HG03432 (cell line): Measurements from ENCODE around the gene CD164.
"Not testable (repeated sequence)": the region's sequence is repeated elsewhere in the genome, so short reads cannot be mapped to it uniquely, and the experiment has no call there.

ENCODE experiments used
- ATAC-seq: cut with Tn5 transposase; IDR thresholded peaks from one replicate; pipeline ENCODE4 v1.9.1; 2021; ENCODE audit warnings: mild to moderate bottlenecking, moderate library complexity; ENCODE audit not compliant: unreplicated experiment

The CD164 gene

DNA sequence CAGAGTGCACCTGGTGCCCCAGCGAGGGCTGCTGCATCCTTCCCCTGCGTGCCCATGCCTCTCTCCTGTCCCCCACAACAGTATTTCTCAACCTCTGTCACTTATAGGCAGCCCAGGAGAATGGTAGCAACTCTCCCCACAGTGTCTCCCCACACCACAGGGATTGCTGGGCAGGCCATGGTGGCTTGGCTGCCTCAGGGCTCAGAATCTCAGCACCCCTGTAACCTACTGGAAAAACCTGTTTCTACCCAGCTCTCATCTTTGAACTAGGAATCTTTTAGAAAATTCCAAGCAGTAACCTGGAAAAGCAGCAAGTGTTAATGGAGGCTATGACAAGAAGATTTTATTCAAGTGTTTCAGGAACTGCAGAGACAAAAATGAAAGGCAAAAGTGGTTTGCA, 38.0 kb downstream of the CD164 start:
- no peak for ATAC-seq

GRCh38 chr6:109343518-109343917, 38.7 kb downstream of the CD164 start:
- ATAC-seq: no peak

GRCh38 chr6:109342911-109343310, 39.4 kb downstream of the CD164 start:
- no peak for ATAC-seq

DNA sequence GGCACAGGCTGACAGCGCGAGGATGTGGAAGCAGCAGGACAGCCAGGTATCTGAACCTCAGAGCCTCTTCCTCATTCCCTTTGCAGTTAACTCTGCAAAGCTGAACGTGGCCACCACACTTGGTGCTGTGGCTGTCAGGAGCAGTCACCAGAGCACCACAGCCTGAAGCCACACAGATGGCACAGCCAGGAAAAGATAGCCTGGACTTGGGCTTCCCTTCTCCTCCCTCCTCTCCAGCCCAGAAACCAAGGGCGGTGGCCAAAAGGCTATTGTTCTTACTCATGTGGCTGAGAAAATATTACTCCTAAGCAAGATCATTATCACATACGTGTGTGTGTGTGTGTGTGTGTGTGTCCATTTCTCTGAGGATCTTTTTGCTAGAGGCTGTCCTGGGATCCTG, 39.8 kb downstream of the CD164 start:
- no peak for ATAC-seq

- ATAC-seq: no peak
Observed at GRCh38 chr6:109340811-109341210, 41.5 kb downstream of the CD164 start.

DNA sequence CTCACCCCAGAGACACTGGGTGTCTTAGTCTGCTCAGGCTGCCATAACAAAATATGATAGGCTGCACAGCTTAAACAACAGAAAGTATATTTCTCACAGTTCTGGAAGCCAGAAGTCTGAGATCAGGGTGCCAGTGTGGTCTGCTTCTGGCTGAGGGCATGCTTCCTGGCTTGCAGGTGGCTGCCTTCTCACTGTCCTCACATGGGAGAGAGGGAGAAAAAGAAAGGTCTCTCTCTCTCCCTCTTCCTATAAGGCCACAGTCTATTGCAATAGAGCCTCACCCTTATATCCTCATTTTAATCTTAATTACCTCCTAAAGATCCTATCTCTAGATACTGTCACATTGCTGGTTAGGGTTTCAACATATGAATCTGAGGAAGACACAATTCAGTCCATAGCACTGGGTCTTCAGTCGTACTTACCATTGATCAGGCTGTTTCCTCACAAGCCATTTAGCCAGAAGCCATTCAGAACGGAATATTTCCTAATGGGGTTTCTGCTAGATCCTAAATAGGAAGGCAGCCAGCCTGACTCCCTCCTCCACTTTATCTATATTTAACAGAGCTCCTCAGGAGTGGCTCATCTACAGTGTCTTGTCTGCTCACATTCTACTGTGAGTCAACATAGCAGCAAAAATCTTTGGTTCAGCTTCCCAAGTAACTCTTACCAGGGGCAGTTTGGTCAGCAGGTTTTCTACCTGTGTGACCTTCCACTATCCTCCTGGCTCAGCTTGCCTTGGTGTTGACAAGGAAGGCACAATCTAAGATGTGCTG, 42.2 kb downstream of the CD164 start:
- ATAC-seq: no peak

- ATAC-seq: no peak
Observed at GRCh38 chr6:109336221-109336961, 45.9 kb downstream of the CD164 start.

DNA sequence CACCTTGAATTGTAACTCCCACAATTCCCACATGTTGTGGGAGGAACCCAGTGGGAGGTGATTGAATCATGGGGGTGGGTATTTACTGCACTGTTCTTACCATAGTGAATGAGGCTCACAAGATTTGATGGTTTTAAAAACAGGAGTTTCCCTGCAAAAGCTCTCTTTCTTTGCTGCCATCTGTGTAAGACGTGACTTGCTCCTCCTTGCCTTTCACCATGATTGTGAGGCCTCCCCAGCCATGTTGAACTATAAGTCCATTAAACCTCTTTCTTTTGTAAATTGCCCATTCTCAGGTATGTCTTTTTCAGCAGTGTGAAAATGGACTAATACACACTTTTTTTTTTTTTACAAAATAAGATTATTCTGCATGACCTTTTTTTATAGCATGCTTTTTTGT, 48.4 kb downstream of the CD164 start:
- ATAC-seq: not testable (repeated sequence)

DNA sequence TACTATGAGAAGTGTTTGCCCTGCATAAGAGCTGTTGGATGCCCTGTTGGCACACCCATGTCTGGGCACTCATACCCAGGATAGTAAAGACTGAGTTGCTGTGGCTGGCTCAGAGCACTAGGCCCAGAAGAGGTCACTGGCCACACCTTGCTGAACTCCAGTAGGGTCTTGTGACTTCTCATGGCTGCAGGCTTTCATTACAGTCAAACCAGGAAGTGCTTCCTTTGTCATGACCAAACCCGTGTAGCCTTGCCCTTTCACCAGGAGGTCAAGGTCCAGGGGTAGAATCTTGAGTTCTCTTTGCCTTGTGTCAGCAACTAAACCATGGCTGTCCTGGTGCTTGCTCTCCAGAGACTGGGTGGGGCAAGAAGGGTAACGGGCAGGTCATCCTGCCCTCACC, 49.5 kb downstream of the CD164 start:
- ATAC-seq: no peak

DNA sequence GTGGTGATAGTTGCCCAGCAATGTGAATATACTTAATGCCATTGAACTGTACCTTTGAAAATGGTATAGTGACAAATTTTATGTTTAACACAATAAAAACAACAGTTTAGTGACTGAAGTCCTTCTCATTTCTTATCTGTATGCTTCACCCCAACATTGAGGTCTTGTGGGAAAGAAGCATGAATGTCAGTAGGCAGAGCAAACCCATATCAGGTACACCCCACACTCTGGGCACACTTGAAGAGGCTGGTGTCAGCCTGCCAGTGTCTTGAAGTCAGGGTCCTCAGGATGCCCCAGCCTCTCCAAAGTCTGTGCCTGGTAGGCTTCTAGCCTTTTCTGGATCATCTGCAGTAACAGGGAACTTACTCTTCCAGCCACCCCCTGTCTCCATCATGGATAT, 51.2 kb downstream of the CD164 start:
- no peak for ATAC-seq

GRCh38 chr6:109330263-109330662, 52.0 kb downstream of the CD164 start:
- no peak for ATAC-seq

GRCh38 chr6:109328629-109329028, 53.6 kb downstream of the CD164 start:
- ATAC-seq: no peak

- no peak for ATAC-seq
Observed at GRCh38 chr6:109327959-109328358, 54.3 kb downstream of the CD164 start.

DNA sequence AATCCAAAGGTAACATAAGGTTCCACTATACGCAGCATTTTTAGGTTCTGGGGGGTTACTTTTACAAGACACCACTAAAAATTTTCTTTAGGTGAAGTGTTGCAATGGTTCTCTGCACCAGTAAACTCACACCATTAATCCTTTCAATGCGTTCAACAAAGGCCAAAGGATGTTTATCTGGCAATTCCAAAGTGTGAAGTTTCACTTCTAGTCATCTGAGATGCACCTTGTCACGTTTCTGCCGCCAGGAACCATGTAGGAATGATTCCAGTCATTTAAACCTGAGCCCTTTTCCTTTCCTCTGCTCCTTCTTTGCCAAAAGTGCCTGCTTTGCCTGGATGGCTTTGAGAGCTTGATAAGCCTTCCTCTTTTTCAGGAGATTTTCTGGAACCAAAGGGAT, 54.8 kb downstream of the CD164 start:
- no peak for ATAC-seq

DNA sequence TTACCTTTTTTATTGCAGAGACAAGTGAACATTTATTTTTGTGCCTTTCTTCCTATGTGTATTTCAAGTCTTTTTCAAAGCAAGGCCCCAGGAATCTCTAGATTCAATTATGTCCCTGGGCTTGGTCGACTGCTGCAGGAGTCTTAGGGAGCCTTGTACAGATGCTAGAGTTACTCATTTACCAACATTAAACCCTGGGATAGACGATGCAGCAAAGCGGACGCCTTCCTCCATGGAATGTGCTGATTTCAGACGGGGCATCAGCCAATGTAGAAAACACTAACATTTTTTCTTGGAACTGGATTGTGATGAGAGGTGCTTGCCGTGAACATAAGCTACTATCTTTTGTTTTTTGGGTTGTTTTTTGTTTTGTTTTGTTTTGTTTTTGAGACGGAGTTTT, 55.9 kb downstream of the CD164 start:
- ATAC-seq: no peak

- ATAC-seq: no peak
Observed at GRCh38 chr6:109325400-109325801, 56.9 kb downstream of the CD164 start.

DNA sequence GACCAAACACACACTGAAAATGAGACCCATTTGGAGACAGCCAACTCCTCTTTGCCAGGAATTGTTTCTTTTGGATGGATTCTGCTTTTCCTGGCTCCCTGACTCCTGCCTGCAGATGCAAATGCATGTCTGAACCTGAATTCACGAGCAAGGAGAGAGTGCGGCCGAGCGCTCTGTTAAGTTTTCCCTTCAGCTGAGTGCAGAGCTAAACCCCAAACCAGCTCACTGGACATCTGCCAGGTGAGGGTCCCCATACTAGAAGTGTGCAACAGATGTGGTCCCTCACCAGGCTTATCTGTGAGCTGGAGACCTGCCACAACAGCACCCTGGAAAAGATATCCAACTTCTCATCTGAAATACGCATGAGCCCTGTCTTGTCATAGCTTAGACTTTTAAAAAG, 59.0 kb downstream of the CD164 start:
- ATAC-seq: no peak

GRCh38 chr6:109322825-109323224, 59.4 kb downstream of the CD164 start:
- ATAC-seq: no peak

DNA sequence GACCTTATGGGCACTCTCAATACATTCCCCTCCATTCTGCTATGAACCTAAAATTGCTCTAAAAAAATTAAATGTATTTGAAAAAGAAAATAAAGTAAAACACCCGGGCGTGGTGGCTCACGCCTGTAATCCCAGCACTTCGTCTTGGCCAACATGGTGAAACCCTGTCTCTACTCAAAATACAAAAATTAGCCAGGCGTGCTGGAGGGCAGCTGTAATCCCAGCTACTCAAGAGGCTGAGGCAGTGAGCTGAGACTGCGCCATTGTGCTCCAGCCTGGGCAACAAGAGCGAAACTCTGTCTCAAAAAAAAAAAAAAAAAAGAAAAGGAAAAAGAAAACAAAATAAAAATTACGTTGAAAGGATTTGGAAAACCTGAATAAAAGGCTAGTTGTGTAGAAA, 60.5 kb downstream of the CD164 start:
- no peak for ATAC-seq

DNA sequence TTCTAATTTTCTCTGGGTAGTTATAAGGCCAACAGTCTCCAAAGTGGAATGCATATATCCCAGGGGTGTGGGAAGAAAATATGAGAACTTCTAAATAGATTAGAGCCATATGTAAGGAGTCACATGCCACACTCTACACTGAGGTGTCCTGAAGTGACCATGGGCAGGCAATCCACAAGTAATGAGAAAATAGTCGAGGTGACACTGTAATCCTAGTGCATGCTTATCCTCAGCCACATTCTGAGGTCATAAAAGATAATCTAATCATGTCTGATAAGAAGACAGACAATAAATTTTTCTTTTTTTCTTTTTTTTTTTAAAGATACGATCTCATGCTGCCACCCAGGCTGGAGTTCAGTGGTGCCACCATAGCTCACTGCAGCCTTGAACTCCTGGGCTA, 62.2 kb downstream of the CD164 start:
- no peak for ATAC-seq

DNA sequence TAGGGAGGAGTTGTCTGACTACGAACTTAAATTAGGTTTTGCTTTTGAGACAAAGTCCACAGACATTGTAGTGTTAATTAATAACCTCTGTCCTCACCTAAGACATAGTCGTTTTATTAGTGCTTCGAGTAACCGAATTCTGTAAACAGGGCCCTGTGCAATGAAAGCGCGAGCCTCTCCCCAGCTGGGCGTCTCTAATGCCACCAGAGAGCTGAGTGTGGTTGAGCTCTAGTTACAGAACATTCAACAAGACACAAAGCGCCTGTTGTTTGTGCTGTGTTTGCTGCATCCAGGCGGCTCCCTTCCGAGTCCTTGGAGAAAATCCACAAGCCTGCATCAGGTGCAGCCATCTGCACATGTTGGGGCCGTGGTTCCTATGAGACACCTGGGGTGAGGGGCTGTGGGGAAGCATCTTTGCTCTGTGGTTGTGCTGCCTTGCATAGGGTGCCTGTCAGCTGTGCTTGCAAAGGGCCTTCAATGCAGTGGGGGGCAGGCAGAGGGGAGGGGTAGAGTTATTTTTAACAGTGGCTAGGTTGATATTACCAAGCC, 63.9 kb downstream of the CD164 start:
- no peak for ATAC-seq

DNA sequence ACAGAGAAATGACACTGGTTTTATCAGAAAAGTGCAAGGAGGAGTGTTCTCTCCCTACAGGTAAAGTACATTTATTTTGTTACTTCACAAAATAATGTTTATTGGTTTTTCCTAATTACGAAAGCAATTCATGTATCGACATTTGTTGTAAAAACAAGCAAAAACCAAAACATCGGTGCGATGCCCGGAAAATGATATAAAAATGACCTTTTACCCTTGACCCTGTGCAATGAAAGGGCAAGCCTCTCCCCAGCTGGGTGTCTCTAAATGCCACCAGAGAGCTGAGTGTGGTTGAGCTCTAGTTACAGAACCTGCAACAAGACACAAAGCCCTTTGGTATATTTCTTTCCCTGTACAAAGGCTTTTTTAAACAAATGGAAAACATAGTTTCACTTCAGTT, 65.4 kb downstream of the CD164 start:
- no peak for ATAC-seq
